Epithelial cell of proximal tubule (primary cell): ENCODE measurements around the gene ARHGEF18. TPM values are rescaled to one million over a fixed set of nuclear protein-coding genes. Genes with fewer than 3 reads are reported as not detected.
A peak's percentile ranks its signal among the peaks of the same experiment; 100 is the strongest.
"Not testable (repeated sequence)": the region's sequence is repeated elsewhere in the genome, so short reads cannot be mapped to it uniquely, and the experiment has no call there.

Experiments used
- DNase-seq: peaks from one replicate; pipeline ENCODE4 v3.0.0-alpha.2; 2011; ENCODE audit warnings: low read depth
- H3K4me3 ChIP-seq: 2 replicates; pipeline ENCODE4 v1.5.1; 2011; ENCODE audit warnings: low read depth, mild to moderate bottlenecking, low read length
- CTCF ChIP-seq: conservative IDR thresholded peaks from 2 replicates; pipeline ENCODE4 v1.5.1; 2012; ENCODE audit warnings: low read depth, mild to moderate bottlenecking, low read length
- total RNA-seq: library from RNA; depleted of rRNA; stranded (reverse); fragments of >200 nt; gene quantifications from 2 replicates; pipeline ENCODE4 v1.2.3, GENCODE V29; 2015

Gene ARHGEF18
- total RNA-seq, 1 donor from 2014 or later = 61.5 TPM

- H3K4me3 ChIP-seq = no peak overlapping the region
- no peak for TF ChIP-seq CTCF
- DNase-seq = peak; percentile 12
These were observed 15.3 kb upstream of the ARHGEF18 start for GRCh38 chr19:7333198-7334118.

DNA sequence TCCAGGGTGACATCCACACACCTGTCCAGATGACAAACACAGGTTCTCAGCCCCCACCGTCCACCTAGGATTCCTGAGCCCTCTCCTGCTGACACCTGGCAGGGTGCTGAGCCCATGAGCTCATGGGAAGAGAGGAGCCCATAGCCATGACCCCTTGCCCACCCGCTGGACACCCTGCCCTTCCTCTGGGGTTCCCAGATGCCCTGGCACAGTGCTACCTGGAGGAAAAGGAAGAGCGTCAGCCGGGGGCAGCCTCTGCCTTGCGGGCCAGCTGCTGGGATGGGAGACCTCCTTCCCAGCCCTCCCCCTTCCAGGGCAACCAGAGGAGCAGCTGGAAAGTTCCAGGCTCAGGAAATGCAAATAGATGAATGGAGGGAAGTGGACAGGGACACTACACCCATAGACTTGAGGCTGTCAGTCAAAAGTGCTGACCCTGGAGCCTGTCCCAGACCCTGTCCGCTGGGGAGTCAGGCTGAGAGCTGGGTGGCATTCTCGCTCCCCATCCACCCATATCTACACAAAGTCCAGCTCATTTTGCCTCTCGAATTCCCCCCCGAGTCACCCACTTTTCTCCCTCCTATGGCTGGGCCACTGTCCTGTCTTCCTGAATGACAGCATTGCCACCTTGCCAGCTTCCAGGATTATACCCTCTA, 12.3 kb upstream of the ARHGEF18 start:
- no peak overlapping the region for H3K4me3 ChIP-seq
- TF ChIP-seq CTCF = no peak
- DNase-seq = no peak

GRCh38 chr19:7337380-7338194, 11.2 kb upstream of the ARHGEF18 start:
- H3K4me3 ChIP-seq = no peak overlapping the region
- no peak for DNase-seq
- no peak for TF ChIP-seq CTCF

GRCh38 chr19:7340959-7341837, 7.5 kb upstream of the ARHGEF18 start:
- H3K4me3 ChIP-seq = no peak overlapping the region
- TF ChIP-seq CTCF = peak; percentile 93
- no peak for DNase-seq

- no peak for DNase-seq
- TF ChIP-seq CTCF = no peak
- H3K4me3 ChIP-seq = no peak overlapping the region
These were observed 6.6 kb upstream of the ARHGEF18 start for GRCh38 chr19:7342143-7342542.

GRCh38 chr19:7346488-7346971, 2.2 kb upstream of the ARHGEF18 start:
- H3K4me3 ChIP-seq = no peak overlapping the region
- no peak for TF ChIP-seq CTCF
- no peak for DNase-seq

- not testable (repeated sequence) for H3K4me3 ChIP-seq, DNase-seq
These were observed 1.7 kb upstream of the ARHGEF18 start for GRCh38 chr19:7346997-7347396.
